Hepatocyte (in vitro differentiated cells): ENCODE measurements around the gene RANBP3.

Experiments used
- EZH2 ChIP-seq: fragments of 200-600 bp; sonication (generic); IDR thresholded peaks from 2 replicates; pipeline ENCODE4 v1.6.1; 2016; ENCODE audit warnings: antibody characterized with exemption, mild to moderate bottlenecking, borderline replicate concordance
- EZH2phosphoT487 ChIP-seq: fragments of 200-600 bp; sonication (generic); IDR thresholded peaks from one replicate; pipeline ENCODE4 v1.6.1; 2018; ENCODE audit warnings: antibody characterized with exemption, mild to moderate bottlenecking, low read depth, moderate library complexity; ENCODE audit not compliant: unreplicated experiment, severe bottlenecking
- TF ChIP-seq, protein P1 (sequence below): fragments of 200-600 bp; sonication (generic); IDR thresholded peaks from 2 replicates; pipeline ENCODE4 v1.5.1; 2016; ENCODE audit warnings: antibody characterized with exemption, mild to moderate bottlenecking; ENCODE audit not compliant: poor library complexity

DNA sequence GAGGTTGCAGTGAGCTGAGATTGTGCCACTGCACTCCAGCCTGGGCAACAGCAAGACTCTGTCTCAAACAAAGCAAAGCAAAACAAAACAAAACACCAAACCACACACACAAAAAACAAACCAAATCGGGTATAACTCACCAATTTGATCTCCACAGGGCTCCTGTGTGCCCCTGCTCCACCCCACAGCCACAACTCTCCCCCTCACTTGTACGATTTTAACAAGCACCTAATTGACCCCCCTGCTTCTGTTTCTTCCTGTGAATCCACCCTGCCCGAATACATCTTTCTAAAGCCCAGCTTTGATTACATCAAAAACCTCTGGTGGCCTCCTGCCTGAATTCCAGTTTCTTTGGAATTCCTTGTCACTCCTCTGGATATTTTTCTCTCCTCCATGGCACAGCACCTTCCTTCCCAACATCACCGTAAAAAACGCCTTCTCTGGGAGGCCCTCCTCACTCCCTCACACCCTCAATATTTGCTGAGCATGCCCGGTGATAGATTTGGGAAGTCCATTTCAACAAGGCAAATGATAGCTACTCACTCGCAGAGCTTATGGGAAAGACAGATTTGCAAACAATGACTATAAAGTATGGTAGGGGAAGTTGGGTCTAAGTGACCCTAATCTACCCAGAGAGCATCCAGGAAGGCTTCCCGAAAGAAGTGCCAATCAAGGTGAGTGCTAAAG, 11.6 kb upstream of the RANBP3 start:
- TF ChIP-seq, protein P1, sequence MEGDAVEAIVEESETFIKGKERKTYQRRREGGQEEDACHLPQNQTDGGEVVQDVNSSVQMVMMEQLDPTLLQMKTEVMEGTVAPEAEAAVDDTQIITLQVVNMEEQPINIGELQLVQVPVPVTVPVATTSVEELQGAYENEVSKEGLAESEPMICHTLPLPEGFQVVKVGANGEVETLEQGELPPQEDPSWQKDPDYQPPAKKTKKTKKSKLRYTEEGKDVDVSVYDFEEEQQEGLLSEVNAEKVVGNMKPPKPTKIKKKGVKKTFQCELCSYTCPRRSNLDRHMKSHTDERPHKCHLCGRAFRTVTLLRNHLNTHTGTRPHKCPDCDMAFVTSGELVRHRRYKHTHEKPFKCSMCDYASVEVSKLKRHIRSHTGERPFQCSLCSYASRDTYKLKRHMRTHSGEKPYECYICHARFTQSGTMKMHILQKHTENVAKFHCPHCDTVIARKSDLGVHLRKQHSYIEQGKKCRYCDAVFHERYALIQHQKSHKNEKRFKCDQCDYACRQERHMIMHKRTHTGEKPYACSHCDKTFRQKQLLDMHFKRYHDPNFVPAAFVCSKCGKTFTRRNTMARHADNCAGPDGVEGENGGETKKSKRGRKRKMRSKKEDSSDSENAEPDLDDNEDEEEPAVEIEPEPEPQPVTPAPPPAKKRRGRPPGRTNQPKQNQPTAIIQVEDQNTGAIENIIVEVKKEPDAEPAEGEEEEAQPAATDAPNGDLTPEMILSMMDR, result no peak
- TF ChIP-seq EZH2phosphoT487 (no peak), EZH2 (no peak)
